ENCODE measurements around the gene G2E3. TPM values are rescaled to one million over a fixed set of nuclear protein-coding genes. Genes with fewer than 3 reads are reported as not detected.
"Not testable (repeated sequence)": the region's sequence is repeated elsewhere in the genome, so short reads cannot be mapped to it uniquely, and the experiment has no call there.

G2E3 gene
- total and polyA plus RNA-seq, 8 donors, result 1.9 to 9.5 (median 6.6) TPM

DNA sequence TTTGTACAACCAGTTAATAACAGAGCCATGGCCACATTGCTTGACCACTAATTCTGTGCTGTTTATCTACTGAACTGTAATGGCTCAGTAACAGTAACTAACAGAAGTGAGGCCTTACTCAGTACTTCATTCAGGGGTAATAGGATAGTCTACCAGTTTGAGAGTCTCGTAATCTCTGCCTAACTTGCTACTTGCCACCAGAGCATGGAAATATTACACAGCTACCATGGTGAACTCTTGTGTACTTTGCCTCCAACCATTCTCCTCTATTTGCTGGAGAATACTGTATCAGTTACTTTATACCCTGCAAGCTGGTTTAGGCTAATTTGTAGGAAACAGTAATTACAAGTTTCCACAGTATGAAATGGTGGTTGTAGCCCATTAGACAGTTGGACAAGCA, 73.8 kb downstream of the G2E3 start:
- no peak for DNase-seq
- Histone ChIP-seq H3K27ac (no peak overlapping the region), H3K36me3 (peaks cover 0 to 10% (median 8%) of the 10 kb centered on the region in 3 donors), H3K9me3 (no peaks in the 10 kb centered on the region), H3K4me1 (no peaks in the 10 kb centered on the region), H3K27me3 (no peaks in the 10 kb centered on the region), H3K4me3 (no peak overlapping the region)
- FAIRE-seq, result no peak
- intact Hi-C loops (cut with DNase I), result no loop called here
- peak in 1 of 4 donors; percentile 36 for ATAC-seq
- WGBS, 2 donors, result 90 to 92% methylated on average over 1 of the region's 1 CpG
- TF ChIP-seq, protein P1, sequence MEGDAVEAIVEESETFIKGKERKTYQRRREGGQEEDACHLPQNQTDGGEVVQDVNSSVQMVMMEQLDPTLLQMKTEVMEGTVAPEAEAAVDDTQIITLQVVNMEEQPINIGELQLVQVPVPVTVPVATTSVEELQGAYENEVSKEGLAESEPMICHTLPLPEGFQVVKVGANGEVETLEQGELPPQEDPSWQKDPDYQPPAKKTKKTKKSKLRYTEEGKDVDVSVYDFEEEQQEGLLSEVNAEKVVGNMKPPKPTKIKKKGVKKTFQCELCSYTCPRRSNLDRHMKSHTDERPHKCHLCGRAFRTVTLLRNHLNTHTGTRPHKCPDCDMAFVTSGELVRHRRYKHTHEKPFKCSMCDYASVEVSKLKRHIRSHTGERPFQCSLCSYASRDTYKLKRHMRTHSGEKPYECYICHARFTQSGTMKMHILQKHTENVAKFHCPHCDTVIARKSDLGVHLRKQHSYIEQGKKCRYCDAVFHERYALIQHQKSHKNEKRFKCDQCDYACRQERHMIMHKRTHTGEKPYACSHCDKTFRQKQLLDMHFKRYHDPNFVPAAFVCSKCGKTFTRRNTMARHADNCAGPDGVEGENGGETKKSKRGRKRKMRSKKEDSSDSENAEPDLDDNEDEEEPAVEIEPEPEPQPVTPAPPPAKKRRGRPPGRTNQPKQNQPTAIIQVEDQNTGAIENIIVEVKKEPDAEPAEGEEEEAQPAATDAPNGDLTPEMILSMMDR (IDR thresholded peaks at IDR 0.05), result no peak

DNA sequence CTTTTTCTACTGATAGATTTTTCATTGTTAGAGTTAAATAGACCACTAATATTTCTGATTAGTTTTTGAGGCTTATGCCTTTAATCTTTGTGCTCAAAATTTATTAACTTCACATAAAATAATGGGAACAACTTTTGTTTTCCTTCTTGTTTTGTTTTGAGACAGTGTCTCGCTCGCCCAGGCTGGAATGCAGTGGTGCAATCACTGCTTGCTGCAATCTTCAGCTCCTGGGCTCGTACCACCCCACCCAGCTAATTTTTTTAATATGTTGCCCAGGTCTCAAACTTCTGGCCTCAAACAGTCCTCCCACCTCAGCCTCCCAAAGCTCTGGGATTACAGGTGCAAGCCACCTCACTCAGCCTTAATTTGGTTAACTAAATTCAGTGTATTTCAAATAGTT, 80.0 kb downstream of the G2E3 start:
- H3K4me1 ChIP-seq, result peaks cover 0 to 15% (median 6%) of the 10 kb centered on the region in 3 donors
- H3K36me3 ChIP-seq, result peaks cover 0 to 10% (median 0%) of the 10 kb centered on the region in 3 donors
- H3K9me3 ChIP-seq, result no peaks in the 10 kb centered on the region
- WGBS, 2 donors, result 92 to 98% methylated on average over 3 of the region's 3 CpGs
- H3K4me3 ChIP-seq, result no peak overlapping the region
- no peak for ATAC-seq
- no peak overlapping the region for H3K27ac ChIP-seq
- TF ChIP-seq, protein P1 (IDR thresholded peaks at IDR 0.05), result no peak
- DNase-seq, result no peak
- intact Hi-C loops (cut with DNase I), result no loop called here
- no peak for FAIRE-seq
- no peaks in the 10 kb centered on the region for H3K27me3 ChIP-seq

DNA sequence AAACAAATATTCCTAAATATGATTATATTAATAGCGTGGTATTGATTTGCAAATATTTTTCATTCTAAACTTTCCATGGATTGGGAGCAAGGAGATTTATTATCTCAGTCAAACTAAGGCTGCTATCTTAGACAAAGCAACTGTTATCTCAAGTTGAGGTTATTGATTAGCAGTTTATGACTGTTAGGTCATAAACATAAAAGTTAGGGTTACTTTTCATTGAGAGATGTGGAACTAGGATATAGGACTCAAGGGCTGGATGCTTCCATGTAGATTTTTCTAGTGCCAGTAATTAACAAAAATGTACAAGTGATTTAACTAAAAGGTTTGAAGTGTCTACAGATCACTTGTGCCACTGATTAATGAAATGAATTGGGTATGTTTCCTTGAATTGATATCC, 82.2 kb downstream of the G2E3 start:
- TF ChIP-seq, protein P1 (IDR thresholded peaks at IDR 0.05), result no peak
- Histone ChIP-seq H3K4me3 (no peak overlapping the region), H3K27me3 (no peaks in the 10 kb centered on the region), H3K4me1 (peaks cover 0 to 15% (median 6%) of the 10 kb centered on the region in 3 donors), H3K36me3 (peaks cover 0 to 9% (median 0%) of the 10 kb centered on the region in 3 donors), H3K27ac (no peak overlapping the region), H3K9me3 (no peaks in the 10 kb centered on the region)
- FAIRE-seq, result peak; percentile 51
- peak in 1 of 4 donors; percentile 35 for ATAC-seq
- WGBS, 2 donors, result 19 to 20% methylated on average over 1 of the region's 1 CpG
- intact Hi-C loops (cut with DNase I), result no loop called here
- no peak for DNase-seq

DNA sequence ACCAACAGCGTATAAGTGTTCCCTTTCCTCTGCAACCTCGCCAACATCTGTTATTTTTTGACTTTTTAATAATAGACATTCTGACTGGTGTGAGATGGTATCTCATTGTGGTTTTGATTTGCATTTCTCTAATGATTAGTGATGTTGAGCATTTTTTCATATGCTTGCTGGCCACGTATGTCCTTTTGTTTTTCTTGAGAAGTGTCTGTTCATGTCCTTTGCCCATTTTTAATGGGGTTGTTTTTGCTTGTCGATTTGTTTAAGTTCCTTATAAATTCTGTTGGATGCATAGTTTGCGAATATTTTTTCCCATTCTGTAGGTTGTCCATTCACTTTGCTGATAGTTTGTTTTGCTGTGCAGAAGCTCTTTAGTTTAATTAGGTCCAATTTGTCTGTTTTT, 85.5 kb downstream of the G2E3 start:
- Histone ChIP-seq H3K36me3 (peaks cover 0 to 12% (median 6%) of the 10 kb centered on the region in 3 donors), H3K4me1 (peaks cover 0 to 15% (median 6%) of the 10 kb centered on the region in 3 donors)
- H3K27me3 ChIP-seq; H3K9me3 ChIP-seq; DNase-seq; H3K4me3 ChIP-seq; FAIRE-seq; intact Hi-C loops (cut with DNase I); H3K27ac ChIP-seq; ATAC-seq: not testable (repeated sequence)
- WGBS, 2 donors, result 97 to 99% methylated on average over 5 of the region's 5 CpGs

DNA sequence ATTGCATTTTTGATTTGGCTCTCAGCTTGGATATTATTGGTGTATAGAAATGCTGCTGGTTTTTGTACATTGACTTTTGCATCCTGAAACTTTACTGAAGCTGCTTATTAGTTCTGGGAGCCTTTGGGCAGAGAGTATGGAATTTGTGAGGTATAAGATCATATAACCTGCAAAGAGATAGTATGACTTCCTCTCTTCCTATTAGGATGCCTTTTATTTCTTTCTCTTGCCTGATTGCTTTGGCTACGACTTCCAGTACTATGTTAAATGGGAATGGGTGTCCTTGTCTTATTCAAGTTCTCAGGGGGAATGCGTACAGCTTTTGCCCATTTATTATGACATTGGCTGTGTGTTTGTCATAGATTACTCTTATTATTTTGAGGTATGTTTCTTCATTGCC, 86.6 kb downstream of the G2E3 start:
- DNase-seq (no peak), ATAC-seq (no peak), FAIRE-seq (no peak)
- WGBS, 2 donors, result 99 to 100% methylated on average over 2 of the region's 2 CpGs
- Histone ChIP-seq H3K27ac (no peak overlapping the region), H3K4me3 (no peak overlapping the region), H3K27me3 (no peaks in the 10 kb centered on the region), H3K36me3 (peaks cover 0 to 24% (median 6%) of the 10 kb centered on the region in 3 donors), H3K9me3 (no peaks in the 10 kb centered on the region), H3K4me1 (peaks cover 0 to 8% (median 6%) of the 10 kb centered on the region in 3 donors)
- intact Hi-C loops (cut with DNase I), result no loop called here
- TF ChIP-seq, protein P1 (IDR thresholded peaks at IDR 0.05), result no peak
